ENCODE data around the gene SCYGR8.

DNA sequence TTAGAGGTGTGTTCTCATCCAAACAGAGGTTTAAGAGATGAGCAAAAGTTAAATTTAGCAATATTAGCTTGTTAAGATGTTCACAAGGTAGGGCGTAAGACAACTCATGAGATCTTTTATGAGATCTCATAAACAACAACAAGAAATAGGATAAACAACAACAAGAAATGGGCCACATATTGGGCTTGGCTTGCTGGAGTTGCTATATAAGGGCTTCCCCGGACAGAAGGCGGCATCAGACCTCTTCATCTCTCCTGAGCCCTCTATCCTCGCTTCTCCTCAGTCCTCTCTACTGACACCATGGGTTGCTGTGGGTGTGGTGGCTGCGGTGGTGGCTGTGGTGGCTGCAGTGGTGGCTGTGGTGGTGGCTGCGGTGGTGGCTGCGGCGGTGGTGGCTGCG is at the start of gene SCYGR8:
- TF ChIP-seq, protein P1, sequence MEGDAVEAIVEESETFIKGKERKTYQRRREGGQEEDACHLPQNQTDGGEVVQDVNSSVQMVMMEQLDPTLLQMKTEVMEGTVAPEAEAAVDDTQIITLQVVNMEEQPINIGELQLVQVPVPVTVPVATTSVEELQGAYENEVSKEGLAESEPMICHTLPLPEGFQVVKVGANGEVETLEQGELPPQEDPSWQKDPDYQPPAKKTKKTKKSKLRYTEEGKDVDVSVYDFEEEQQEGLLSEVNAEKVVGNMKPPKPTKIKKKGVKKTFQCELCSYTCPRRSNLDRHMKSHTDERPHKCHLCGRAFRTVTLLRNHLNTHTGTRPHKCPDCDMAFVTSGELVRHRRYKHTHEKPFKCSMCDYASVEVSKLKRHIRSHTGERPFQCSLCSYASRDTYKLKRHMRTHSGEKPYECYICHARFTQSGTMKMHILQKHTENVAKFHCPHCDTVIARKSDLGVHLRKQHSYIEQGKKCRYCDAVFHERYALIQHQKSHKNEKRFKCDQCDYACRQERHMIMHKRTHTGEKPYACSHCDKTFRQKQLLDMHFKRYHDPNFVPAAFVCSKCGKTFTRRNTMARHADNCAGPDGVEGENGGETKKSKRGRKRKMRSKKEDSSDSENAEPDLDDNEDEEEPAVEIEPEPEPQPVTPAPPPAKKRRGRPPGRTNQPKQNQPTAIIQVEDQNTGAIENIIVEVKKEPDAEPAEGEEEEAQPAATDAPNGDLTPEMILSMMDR (IDR thresholded peaks at IDR 0.05): no peak
- no peak for TF ChIP-seq ZFX (IDR thresholded peaks at IDR 0.05; ENCODE audit: borderline replicate concordance)
